AG10803 (cell line): Measurements from ENCODE around the gene ST6GALNAC4.
"Not testable (repeated sequence)": the region's sequence is repeated elsewhere in the genome, so short reads cannot be mapped to it uniquely, and the experiment has no call there.

ENCODE experiments used
- DNase-seq: peaks from one replicate; pipeline ENCODE4 v3.0.0; 2010; ENCODE audit warnings: low read depth
- H3K4me3 ChIP-seq: 2 replicates; pipeline ENCODE4 v1.5.1; 2011; ENCODE audit warnings: mild to moderate bottlenecking, low read length, control low read depth
- TF ChIP-seq, protein P1 (sequence below): conservative IDR thresholded peaks from 2 replicates; pipeline ENCODE4 v1.5.1; 2011; ENCODE audit warnings: mild to moderate bottlenecking, low read length, control low read depth, inconsistent platforms

ST6GALNAC4 gene

DNA sequence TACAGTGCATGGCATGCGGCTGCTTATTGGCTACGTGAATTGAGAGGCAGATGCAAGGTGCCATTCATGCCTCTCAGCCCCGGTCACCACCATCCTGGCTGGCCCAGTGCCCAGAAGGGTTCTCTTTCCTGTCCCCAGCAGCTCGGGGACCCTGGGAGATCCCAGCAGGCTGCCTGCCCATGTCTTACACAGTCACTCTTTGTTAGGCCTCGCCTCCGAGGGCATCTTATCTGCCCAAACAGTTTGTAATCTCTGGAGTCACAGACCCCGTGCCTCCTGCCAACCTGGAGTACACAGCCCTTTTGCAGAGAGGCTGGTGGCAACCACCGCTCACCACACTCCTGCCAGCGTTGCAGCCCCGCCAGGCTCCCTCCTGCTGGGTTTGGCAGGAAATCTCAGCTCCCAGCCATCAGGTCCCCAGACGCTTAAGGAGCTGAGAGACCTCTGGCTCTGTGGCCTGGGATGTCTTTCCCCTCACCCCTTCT lies 32.4 kb downstream of the ST6GALNAC4 start:
- TF ChIP-seq, protein P1, sequence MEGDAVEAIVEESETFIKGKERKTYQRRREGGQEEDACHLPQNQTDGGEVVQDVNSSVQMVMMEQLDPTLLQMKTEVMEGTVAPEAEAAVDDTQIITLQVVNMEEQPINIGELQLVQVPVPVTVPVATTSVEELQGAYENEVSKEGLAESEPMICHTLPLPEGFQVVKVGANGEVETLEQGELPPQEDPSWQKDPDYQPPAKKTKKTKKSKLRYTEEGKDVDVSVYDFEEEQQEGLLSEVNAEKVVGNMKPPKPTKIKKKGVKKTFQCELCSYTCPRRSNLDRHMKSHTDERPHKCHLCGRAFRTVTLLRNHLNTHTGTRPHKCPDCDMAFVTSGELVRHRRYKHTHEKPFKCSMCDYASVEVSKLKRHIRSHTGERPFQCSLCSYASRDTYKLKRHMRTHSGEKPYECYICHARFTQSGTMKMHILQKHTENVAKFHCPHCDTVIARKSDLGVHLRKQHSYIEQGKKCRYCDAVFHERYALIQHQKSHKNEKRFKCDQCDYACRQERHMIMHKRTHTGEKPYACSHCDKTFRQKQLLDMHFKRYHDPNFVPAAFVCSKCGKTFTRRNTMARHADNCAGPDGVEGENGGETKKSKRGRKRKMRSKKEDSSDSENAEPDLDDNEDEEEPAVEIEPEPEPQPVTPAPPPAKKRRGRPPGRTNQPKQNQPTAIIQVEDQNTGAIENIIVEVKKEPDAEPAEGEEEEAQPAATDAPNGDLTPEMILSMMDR: no peak
- no peak overlapping the region for H3K4me3 ChIP-seq
- DNase-seq: no peak

DNA sequence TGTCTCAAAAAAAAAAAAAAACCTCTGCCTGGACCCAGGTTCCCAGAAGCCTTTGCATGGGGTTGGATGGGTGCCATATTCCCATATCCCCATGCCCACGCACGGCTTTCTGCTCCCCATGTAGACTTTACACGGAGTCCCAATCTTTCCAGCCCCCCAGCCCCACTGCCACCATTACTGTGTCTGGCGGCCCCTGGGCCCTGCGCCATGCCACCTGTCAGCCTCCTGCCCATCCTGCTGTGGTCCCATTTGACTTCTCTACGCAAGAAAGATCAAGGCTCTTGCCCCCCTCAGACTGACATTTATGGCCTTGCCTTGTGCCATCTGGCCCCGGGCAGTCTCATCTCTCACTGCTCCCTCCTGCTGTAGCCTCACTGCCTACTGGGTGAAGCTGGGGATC lies 32.9 kb downstream of the ST6GALNAC4 start:
- H3K4me3 ChIP-seq: no peak overlapping the region
- TF ChIP-seq, protein P1: no peak
- no peak for DNase-seq

DNA sequence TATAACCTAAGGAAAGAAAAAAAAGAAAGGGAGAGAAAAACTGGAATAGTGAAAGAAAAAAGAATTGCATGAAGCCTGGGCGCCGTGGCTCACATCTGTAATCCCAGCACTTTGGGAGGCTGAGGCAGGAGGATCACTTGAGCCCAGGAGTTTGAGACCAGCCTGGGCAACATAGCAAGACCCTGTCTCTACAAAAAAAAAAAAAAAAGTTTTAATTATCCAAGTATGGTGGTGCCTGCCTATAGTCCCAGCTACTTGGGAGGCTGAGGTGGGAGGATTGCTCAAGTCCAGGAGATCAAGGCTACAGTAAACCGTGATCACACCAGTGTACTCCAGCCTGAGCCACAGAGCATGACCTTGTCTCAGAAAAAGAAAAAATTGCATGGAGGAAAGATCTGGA lies 35.1 kb downstream of the ST6GALNAC4 start:
- DNase-seq: not testable (repeated sequence)

DNA sequence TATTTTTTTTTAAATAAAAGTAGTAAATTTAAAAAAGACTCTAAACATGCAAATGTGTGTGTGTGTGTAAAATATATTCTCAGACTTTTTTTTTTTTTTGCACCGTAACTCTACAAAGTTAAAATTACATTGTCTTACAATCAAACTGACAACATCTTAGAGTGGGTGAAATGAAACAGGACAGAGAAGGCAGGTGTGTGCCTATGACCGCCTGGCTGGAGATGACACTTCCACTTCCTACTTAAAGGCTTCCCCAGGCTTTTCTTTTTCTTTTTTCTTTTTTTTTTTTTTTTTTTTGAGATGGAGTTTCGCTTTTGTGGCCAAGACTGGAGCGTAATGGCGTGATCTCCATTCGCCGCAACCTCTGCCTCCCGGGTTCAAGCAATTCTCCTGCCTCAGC lies 36.7 kb downstream of the ST6GALNAC4 start:
- DNase-seq: no peak
- TF ChIP-seq, protein P1: no peak
- H3K4me3 ChIP-seq: no peak overlapping the region

More for the DNA sequence above, 35.1 kb downstream of the ST6GALNAC4 start:
- not testable (repeated sequence) for H3K4me3 ChIP-seq

DNA sequence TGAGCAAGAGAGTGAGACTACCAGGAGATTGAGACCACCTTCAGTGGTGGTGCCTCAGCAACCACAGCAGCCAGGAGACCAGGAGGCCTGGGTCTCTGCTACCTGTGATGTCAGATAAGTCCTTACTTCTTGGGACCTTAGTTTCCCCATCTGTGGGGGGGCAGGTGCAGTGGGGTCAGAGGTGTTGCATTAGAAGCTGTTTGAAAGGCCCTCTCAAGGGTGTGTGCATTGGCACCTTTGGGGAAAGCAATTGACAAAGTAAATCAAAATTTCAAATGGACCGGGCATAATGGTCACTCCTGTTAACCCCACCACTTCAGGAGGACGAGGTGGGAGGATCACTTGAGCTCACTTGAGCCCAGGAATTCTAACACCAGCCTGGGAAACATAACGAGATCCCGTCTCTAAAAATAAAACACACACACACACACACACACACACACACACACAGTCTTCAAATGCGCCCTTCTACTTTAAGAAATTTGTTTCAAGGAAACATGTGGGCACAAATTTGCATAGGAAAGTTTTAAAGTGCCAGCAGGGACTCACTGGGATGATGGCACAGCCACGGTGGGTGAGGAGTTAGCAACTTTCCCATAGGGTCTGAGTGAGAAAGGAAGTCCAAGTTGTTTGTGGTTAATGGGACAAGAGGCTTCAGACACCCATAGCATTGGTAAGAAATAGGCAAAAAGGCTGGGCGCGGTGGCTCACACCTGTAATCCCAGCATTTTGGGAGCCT lies 38.0 kb downstream of the ST6GALNAC4 start:
- DNase-seq: no peak
- H3K4me3 ChIP-seq: no peak overlapping the region
- TF ChIP-seq, protein P1: no peak

DNA sequence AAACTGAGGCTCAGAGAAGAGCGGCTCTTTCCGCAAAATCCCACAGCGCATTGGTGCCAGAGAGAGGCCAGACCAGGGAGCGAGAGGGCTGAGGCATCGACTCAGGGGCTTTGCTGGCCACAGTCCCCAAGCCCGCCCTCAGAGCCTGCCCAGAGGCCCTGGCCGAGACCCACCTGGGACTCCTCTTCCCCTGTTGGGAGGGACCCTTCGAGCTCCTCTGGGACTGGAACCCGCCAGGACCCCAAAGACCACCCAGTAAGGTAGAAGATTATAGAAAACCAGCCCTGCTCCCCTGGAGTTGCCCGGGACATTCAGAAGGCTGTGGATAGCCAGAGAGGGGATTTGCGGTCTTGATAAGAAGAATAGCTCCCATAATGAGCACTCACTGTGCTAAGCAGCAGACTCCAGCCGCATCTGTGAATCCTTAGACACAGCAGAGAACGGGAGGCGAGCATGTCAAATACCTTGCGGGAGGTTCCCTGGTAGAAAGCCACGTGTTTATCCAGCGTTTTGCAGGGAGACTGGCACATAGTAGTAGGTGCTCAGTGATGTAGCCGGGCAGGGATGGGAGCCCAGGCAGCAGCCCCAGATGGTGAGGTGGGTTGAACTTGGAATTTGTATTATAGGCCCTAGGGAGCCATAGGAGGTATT lies 38.7 kb downstream of the ST6GALNAC4 start:
- DNase-seq: no peak
- H3K4me3 ChIP-seq: peak overlapping the region; percentile 74

DNA sequence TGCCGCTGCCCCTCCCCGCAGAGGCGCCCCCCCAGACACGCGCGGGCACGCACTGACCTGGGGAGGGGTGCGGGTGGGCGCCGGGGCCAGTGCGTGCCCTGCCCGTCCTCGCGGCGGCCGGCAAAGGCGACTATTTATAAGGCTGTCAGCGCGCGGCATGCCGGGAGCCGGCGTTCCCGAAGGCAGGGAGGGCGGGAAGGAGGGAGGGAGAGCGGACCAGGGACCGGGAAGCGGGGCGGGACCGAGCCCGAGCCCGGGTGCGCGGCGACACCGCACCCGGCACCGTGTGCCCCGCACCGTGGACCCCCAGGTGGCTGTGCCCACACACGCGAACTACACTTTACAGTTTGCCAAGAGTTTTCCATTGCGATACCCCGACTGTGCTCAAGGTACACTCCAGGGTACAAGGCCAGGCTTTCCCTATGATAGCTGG lies 39.3 kb downstream of the ST6GALNAC4 start, which contains the start of gene AK1:
AK1 (minus strand) TSS at position 110 of the 433 bp plus-strand sequence. CDS start 3,058 bp downstream, outside the sequence.
- TF ChIP-seq, protein P1: no peak
- H3K4me3 ChIP-seq: peak within 1 kb of the TSS; percentile 74
- peak; percentile 56 for DNase-seq

More for the DNA sequence above, 38.7 kb downstream of the ST6GALNAC4 start:
- TF ChIP-seq, protein P1: no peak
